Measurements from ENCODE around the gene CD300LB. TPM values are rescaled to one million over a fixed set of nuclear protein-coding genes. Genes with fewer than 3 reads are reported as not detected.

CD300LB gene
- polyA plus RNA-seq, 3 donors, result 88.0 to 102 (median 92.9) TPM

DNA sequence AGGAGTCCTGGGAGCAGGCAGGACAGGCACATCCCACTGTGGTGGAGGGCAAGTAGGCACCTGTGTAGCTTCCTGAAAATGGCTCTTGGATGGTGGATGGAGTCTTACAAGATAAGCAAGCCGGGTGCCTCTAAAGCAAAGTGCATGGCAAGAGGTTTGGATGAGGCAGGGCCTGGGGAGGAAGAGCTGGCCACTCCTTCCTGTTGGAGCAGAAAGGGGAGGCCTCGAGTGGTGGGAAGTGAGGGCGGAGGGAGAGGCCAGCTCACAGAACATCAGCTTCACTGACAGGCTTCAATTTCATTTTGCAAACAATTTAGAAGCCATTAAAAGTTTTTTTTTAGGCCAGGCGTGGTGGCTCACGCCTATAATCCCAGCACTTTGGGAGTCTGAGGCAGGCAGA, 33.8 kb downstream of the CD300LB start:
- Mint-ChIP-seq H3K9me3 (peaks cover 0 to 5% (median 0%) of the 10 kb centered on the region in 7 donors), H3K36me3 (peaks cover 3 to 9% of the 10 kb centered on the region in 2 donors), H3K27me3 (ENCODE audit: low read depth in 3 of 3) (peaks cover 0 to 3% (median 0%) of the 10 kb centered on the region in 3 donors), H3K4me1 (peaks cover 37% of the 10 kb centered on the region), H3K27ac (peak overlapping the region in 1 of 7 donors; percentile 14), H3K4me3 (no peak overlapping the region)
- TF ChIP-seq, protein P1, sequence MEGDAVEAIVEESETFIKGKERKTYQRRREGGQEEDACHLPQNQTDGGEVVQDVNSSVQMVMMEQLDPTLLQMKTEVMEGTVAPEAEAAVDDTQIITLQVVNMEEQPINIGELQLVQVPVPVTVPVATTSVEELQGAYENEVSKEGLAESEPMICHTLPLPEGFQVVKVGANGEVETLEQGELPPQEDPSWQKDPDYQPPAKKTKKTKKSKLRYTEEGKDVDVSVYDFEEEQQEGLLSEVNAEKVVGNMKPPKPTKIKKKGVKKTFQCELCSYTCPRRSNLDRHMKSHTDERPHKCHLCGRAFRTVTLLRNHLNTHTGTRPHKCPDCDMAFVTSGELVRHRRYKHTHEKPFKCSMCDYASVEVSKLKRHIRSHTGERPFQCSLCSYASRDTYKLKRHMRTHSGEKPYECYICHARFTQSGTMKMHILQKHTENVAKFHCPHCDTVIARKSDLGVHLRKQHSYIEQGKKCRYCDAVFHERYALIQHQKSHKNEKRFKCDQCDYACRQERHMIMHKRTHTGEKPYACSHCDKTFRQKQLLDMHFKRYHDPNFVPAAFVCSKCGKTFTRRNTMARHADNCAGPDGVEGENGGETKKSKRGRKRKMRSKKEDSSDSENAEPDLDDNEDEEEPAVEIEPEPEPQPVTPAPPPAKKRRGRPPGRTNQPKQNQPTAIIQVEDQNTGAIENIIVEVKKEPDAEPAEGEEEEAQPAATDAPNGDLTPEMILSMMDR (IDR thresholded peaks at IDR 0.05), result no peak
- Histone ChIP-seq H3K79me2 (ENCODE audit: insufficient read depth, low read length) (no peaks in the 10 kb centered on the region), H3K4me3 (replicated peaks in 1 of 3; ENCODE audit: low read depth in 2 of 3, low read length in 3 of 3) (no peak overlapping the region), H3K4me2 (replicated peaks; ENCODE audit: extremely low read depth, low read length, poor library complexity, severe bottlenecking) (no peak overlapping the region), H3K36me3 (replicated peaks in 1 of 2; ENCODE audit: control insufficient read depth in 1 of 2, insufficient read depth in 2 of 2, low read length in 2 of 2) (no peaks in the 10 kb centered on the region), H3K27ac (ENCODE audit: low read depth in 1 of 2, low read length in 2 of 2) (no peak overlapping the region), H2AFZ (ENCODE audit: insufficient read depth, low read depth, low read length, poor library complexity, severe bottlenecking) (no peak overlapping the region), H3K27me3 (ENCODE audit: control insufficient read depth in 2 of 2, insufficient read depth in 2 of 2, low read length in 2 of 2) (no peaks in the 10 kb centered on the region), H3K9ac (ENCODE audit: insufficient read depth, low read length, poor library complexity, severe bottlenecking) (no peak overlapping the region), H3K9me3 (replicated peaks in 1 of 2; ENCODE audit: control insufficient read depth in 1 of 2, insufficient read depth in 1 of 2, low read length in 2 of 2) (no peaks in the 10 kb centered on the region), H4K20me1 (ENCODE audit: insufficient read depth, low read length) (no peaks in the 10 kb centered on the region), H3K4me1 (ENCODE audit: control insufficient read depth in 1 of 2, insufficient read depth in 2 of 2, low read length in 2 of 2) (peaks cover 18 to 29% of the 10 kb centered on the region in 2 donors)
- intact Hi-C loops (cut with micrococcal nuclease), result no loop called here
- 54% methylated on average over 4 of the region's 5 CpGs for WGBS (ENCODE audit: insufficient coverage)
- no peak for DNase-seq

- H3K9me3 ChIP-seq (replicated peaks in 1 of 2; ENCODE audit: control insufficient read depth in 1 of 2, insufficient read depth in 1 of 2, low read length in 2 of 2), result no peaks in the 10 kb centered on the region
- no peaks in the 10 kb centered on the region for H4K20me1 ChIP-seq (ENCODE audit: insufficient read depth, low read length)
- peak overlapping the region in 1 of 7 donors; percentile 67 for H3K27ac Mint-ChIP-seq
- peaks cover 28 to 44% of the 10 kb centered on the region in 2 donors for H3K4me1 ChIP-seq (ENCODE audit: control insufficient read depth in 1 of 2, insufficient read depth in 2 of 2, low read length in 2 of 2)
- H3K27me3 ChIP-seq (ENCODE audit: control insufficient read depth in 2 of 2, insufficient read depth in 2 of 2, low read length in 2 of 2), result no peaks in the 10 kb centered on the region
- H3K4me2 ChIP-seq (replicated peaks; ENCODE audit: extremely low read depth, low read length, poor library complexity, severe bottlenecking), result no peak overlapping the region
- WGBS (ENCODE audit: insufficient coverage), result 47% methylated on average over 9 of the region's 11 CpGs
- H3K9me3 Mint-ChIP-seq, result peaks cover 0 to 3% (median 0%) of the 10 kb centered on the region in 7 donors
- H3K36me3 Mint-ChIP-seq, result peaks cover 16 to 21% of the 10 kb centered on the region in 2 donors
- no peak overlapping the region for H3K27ac ChIP-seq (ENCODE audit: low read depth in 1 of 2, low read length in 2 of 2)
- TF ChIP-seq, protein P1 (IDR thresholded peaks at IDR 0.05), result peak; percentile 91
- H3K27me3 Mint-ChIP-seq (ENCODE audit: low read depth in 3 of 3), result peaks cover 0 to 5% (median 1%) of the 10 kb centered on the region in 3 donors
- intact Hi-C loops (cut with micrococcal nuclease), result loop anchor here (2.0 to 5.0 kb wide), 5 partner anchors 27 to 116 kb away; partner anchors contain the start of genes CD300A (in 1 of the 2) and CD300LB (in 1 of the 2)
- no peaks in the 10 kb centered on the region for H3K79me2 ChIP-seq (ENCODE audit: insufficient read depth, low read length)
- peaks cover 0 to under 1% of the 10 kb centered on the region in 2 donors for H3K36me3 ChIP-seq (replicated peaks in 1 of 2; ENCODE audit: control insufficient read depth in 1 of 2, insufficient read depth in 2 of 2, low read length in 2 of 2)
- H3K9ac ChIP-seq (ENCODE audit: insufficient read depth, low read length, poor library complexity, severe bottlenecking), result no peak overlapping the region
- H3K4me3 ChIP-seq (replicated peaks in 1 of 3; ENCODE audit: low read depth in 2 of 3, low read length in 3 of 3), result no peak overlapping the region
- no peak overlapping the region for H3K4me3 Mint-ChIP-seq
- peaks cover 41% of the 10 kb centered on the region for H3K4me1 Mint-ChIP-seq
- DNase-seq, result peak; percentile 67 to 79 (median 79)
- H2AFZ ChIP-seq (ENCODE audit: insufficient read depth, low read depth, low read length, poor library complexity, severe bottlenecking), result no peak overlapping the region
Measured at GRCh38 chr17:74493331-74493833, 37.9 kb downstream of the CD300LB start.
